G401 (cell line): Measurements from ENCODE around the gene SMIM24. TPM values are rescaled to one million over a fixed set of nuclear protein-coding genes. Genes with fewer than 3 reads are reported as not detected.
A peak's percentile ranks its signal among the peaks of the same experiment; 100 is the strongest.
"Not testable (repeated sequence)": the region's sequence is repeated elsewhere in the genome, so short reads cannot be mapped to it uniquely, and the experiment has no call there.

Experiments used
- DNase-seq: peaks from one replicate; pipeline ENCODE4 v3.0.0-alpha.2; 2015; ENCODE audit warnings: low spot score
- in situ Hi-C: cut with HindIII; loops from 2 replicates; pipeline ENCODE4 v1.10.0; 2016; ENCODE audit warnings: low sequenced_read_pairs, mixed read lengths
- total RNA-seq: library from RNA; depleted of rRNA; stranded (reverse); fragments of >200 nt; shearing (Covaris generic); gene quantifications from 2 replicates; pipeline ENCODE4 v1.2.3, GENCODE V29; 2014

SMIM24 gene
- total RNA-seq, 1 experiment from 2014 or later, result 0.24 TPM

GRCh38 chr19:3516675-3517207, 36.4 kb upstream of the SMIM24 start:
- in situ Hi-C loops, result no loop called here

GRCh38 chr19:3515891-3516422, 35.6 kb upstream of the SMIM24 start:
- in situ Hi-C loops, result no loop called here
- peak; percentile 46 for DNase-seq

More at GRCh38 chr19:3516675-3517207, 36.4 kb upstream of the SMIM24 start:
- DNase-seq, result peak; percentile 29

- no peak for DNase-seq
- in situ Hi-C loops, result no loop called here
These were observed 34.6 kb upstream of the SMIM24 start for GRCh38 chr19:3514930-3515329.

GRCh38 chr19:3513229-3514140, 33.2 kb upstream of the SMIM24 start:
- in situ Hi-C loops, result no loop called here
- DNase-seq, result no peak

- peak; percentile 45 for DNase-seq
- in situ Hi-C loops, result no loop called here
These were observed 32.4 kb upstream of the SMIM24 start for GRCh38 chr19:3512562-3513228.

GRCh38 chr19:3511506-3512251, 31.4 kb upstream of the SMIM24 start:
- in situ Hi-C loops, result no loop called here
- no peak for DNase-seq

GRCh38 chr19:3510727-3511126, 30.4 kb upstream of the SMIM24 start:
- peak; percentile 40 for DNase-seq
- in situ Hi-C loops, result no loop called here

GRCh38 chr19:3509566-3509989, 29.3 kb upstream of the SMIM24 start:
- in situ Hi-C loops, result no loop called here
- DNase-seq, result no peak

GRCh38 chr19:3508771-3509535, 28.6 kb upstream of the SMIM24 start:
- in situ Hi-C loops, result no loop called here
- no peak for DNase-seq

- DNase-seq, in situ Hi-C loops: not testable (repeated sequence)
These were observed 27.9 kb upstream of the SMIM24 start for GRCh38 chr19:3508121-3508661.

GRCh38 chr19:3507371-3508120, 27.2 kb upstream of the SMIM24 start:
- in situ Hi-C loops, result no loop called here
- DNase-seq, result peak; percentile 34

GRCh38 chr19:3506384-3507340, 26.3 kb upstream of the SMIM24 start:
- in situ Hi-C loops, result no loop called here
- no peak for DNase-seq

GRCh38 chr19:3505598-3506383, 25.5 kb upstream of the SMIM24 start, which contains the start of gene FZR1:
Gene FZR1, plus strand, starts transcription at chr19:3506311. Its CDS starts 16,679 bp downstream, at chr19:3522990.
- in situ Hi-C loops, result no loop called here
- DNase-seq, result peak; percentile 98

- in situ Hi-C loops, result no loop called here
- no peak for DNase-seq
These were observed 24.4 kb upstream of the SMIM24 start for GRCh38 chr19:3504735-3505134.

GRCh38 chr19:3503036-3503572, 22.8 kb upstream of the SMIM24 start:
- in situ Hi-C loops, result no loop called here

More at GRCh38 chr19:3503036-3503572, 22.8 kb upstream of the SMIM24 start:
- no peak for DNase-seq
